Suppressor macrophage treated with lipopolysaccharide for 4 hours (primary cell): ENCODE measurements around the gene PLD5.
"Not testable (repeated sequence)": the region's sequence is repeated elsewhere in the genome, so short reads cannot be mapped to it uniquely, and the experiment has no call there.

ENCODE experiments used
- DNase-seq: peaks from one replicate; pipeline ENCODE4 v3.0.0-alpha.2; 2020

The PLD5 gene

DNA sequence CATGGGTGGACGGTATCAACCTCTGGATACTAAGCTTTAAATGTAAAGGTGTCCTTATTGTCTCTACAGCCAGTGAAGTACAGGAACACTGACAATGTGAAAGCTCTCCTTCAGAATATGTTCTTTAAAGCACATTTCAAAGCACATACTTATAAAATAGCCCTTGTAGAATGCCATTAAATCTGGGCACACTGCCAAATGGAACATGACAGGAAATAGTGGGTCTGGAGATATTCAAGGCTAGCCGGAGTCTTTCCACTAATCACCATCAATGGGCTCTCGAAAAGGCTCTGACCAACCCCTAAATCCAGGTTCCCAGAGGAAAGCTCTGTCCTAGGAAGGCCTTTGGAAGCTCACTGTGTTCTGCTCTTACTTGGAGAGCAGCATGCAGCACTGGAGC lies 46.6 kb downstream of the PLD5 start:
- DNase-seq, result no peak

DNA sequence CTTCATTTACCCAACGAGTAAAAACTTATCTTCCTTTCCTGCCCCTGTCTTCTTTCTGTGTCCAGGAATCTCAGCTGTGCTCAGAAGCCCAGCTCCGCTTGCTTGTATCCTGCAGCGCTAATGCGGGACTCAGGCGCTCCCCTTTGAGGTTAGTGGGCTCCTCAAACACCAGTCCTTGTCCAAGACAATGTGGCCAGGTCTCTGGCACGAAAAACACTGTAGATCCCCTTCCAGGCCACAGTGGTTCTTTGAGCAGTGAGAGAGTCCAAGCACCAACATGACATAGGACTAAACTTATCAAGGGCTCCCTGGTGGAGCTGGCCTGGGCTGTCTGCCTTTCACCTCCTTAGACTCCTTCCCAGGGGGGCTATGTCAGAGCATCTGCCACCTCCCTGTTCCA lies 53.7 kb downstream of the PLD5 start:
- DNase-seq, result no peak

DNA sequence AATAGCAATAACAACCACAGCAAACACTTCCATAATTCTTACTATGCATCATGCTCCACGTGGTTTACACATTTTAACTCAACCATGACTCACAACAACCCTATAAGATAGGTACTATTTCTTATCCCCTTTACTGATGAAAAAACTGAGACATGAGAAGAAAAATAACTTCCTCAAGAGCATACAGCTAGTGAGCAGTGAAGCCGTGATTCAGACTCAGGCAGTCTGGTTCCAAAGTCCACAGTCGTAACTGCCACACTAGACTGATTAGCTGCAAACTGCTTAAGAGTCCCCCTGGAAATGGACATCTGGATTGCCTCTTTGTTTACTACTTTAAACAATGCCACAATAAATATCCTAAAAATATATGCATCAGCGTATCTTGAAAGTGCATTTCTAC lies 55.7 kb downstream of the PLD5 start:
- DNase-seq, result no peak

DNA sequence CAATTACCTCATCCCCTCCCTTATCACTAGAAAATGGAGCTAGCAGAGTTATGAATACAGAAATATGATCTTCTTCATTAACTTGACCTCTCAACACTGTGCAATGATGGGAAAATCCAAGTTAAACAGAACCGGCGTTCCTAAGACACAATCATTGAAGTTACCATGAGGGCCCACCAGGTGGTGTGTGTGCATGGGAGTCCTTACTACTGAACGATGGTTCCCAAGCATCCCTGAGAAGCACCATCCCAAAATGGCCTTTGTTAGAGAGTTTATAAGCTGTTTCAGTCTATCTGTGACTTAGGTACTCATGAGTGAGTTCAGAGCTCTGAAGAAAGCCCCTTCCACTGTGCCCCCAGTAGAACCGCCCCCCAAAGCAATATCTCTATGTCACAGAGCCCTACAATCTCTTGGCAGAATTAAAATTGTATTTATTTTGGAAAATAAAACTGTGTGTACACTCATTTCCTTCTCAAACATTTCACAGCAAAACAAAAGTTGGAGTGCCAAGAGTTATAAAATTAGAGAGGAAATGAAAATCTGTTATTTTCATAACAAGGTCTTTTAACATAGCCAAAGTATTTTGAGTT lies 56.8 kb downstream of the PLD5 start:
- peak; percentile 2 for DNase-seq

DNA sequence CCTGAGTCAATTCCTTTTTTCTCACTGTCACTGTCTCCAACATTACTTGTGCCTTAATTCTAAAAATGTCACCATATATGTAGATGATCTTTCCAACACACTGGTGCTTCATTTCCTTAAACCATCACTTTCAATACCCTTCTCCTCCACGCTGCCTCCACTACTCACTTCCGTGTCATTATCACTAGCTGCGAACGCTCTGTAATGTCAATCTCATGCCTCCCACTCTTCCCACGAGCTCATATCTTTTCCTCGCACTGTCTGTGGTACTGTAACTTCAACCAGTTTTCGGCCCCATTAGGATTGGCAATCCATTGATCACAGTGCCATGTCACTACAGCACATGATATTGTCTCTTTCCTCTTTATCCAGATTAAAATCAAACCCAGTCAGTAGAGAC lies 61.6 kb downstream of the PLD5 start:
- DNase-seq, result no peak

DNA sequence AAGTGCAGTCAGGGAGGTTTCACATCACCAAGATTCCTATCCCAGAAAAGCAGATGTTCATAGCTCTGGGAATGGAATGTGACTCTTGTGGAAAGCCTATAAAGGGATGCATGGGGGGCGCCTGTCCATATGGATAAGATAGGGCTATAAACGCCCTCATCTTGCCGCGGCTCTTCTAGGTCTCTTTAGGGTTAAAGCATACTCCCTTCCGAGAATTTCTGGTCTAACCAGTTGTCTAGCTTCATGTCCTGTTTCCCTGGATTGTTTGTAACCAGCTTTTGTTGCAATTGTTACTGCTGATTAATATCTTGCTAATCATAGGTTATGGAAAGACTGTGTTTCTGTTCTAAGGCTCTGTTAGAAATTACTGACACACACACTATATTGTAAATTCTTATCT lies 64.8 kb downstream of the PLD5 start:
- not testable (repeated sequence) for DNase-seq

DNA sequence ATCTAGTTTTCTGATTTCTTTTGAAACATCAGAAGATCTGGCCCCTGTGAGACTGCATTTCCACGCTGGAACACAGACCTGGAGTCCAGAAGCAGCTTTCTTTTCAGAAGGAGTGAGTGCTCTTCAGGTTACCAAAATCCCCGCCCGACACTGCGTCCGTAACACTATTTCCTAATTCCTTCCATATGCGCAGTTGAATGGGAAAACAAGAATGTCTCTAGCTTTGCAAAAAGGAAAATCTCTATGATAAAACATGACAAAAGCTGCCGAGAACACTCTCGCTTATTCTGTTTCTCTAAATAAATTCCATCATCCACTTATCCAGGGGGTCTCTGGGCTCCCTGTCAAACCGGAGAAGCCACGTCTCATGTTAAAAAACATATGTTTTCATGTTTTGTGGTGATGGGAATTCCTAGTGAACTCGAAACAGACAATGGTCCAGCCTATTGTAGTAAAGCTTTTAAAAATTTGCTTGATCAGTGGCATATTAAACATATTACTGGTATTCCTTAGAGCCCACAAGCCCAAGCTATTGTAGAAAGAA lies 67.7 kb downstream of the PLD5 start:
- DNase-seq, result no peak

DNA sequence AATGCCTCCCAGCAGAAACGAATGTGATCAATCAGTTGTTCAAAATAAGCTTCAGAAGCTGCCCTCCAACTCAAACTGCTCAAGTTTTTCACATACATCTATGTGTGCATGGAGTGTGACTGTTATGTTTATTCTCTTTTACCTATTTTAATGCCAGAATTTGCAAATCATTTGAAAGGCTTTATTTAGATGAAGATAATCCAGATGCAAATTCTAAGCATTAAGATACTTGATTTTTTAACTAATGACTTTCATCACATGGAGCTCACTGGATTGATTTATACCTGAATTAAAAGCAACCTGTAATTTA lies 69.5 kb downstream of the PLD5 start:
- no peak for DNase-seq

DNA sequence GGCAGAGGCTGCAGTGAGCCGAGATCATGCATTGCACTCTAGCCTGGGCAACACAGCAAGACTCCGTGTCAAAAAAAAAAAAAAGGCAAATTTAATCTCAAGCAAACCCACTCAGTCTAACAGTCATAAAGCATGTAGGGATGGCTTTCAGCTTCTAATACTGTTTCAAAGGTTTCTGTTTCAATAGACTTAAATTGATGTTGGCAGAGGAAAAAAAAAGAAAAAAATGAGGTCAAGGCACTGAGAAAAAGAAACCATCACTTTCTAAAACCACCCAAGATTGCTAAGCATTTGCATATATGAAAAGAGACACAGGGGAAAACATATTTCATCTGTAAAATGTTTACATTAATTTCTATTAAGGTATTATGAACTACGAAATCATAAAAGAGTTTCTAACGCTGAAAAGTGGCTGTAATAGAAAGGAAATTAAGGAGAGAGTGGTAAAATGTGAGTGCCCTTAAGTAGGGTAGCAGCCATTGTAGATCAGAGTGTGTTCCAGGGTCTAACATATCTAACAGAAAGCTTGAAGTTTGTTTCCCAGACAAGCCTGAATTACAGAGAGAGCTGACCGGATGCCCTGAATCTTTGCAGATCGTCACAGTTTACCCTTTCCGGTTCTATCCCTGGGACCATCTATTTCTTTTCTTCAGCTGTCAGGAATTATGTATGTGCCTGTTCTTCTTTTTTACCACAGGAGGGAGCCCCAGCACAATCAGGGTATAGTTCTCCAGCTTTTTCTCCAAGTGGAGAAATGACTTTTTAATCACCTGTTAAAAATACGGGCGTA lies 70.0 kb downstream of the PLD5 start:
- peak; percentile 3 for DNase-seq

DNA sequence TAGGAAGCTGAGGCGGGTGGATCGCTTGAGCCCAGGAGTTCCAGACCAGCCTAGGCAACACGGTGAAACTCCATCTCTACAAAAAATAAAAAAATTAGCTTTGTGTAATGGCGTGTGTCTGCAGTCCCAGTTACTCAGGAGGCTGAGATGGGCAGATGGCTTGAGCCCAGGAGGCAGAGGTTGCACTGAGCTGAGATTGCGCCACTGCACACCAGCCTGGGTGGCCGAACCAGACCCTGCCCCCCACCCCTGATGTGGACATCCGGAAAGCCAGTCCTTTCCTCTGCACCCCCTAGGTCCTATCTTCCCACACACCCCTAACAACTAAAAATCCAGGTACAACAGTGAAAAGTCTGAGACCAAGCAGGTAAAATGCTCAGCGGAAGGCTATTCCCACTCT lies 71.9 kb downstream of the PLD5 start:
- DNase-seq, result no peak

DNA sequence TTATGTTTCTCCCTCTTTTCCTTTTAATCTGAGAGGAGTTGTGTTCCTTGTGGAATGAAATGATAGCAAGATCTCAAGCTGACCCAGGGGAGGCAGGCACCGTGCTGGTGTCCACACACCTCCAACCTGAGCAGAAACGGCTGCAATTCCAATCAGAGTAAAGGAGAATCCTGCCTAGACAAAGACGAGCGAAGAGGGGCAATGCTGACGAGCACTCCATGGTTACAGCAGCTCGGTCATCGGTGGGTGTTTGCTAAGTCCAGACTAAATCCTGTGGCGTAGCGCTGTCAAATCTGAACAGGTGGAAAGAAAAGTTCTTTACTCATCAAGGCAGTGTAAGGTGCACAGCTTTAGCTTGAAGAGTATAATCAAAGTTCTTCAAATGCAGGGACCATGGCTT lies 74.8 kb downstream of the PLD5 start:
- DNase-seq, result no peak

DNA sequence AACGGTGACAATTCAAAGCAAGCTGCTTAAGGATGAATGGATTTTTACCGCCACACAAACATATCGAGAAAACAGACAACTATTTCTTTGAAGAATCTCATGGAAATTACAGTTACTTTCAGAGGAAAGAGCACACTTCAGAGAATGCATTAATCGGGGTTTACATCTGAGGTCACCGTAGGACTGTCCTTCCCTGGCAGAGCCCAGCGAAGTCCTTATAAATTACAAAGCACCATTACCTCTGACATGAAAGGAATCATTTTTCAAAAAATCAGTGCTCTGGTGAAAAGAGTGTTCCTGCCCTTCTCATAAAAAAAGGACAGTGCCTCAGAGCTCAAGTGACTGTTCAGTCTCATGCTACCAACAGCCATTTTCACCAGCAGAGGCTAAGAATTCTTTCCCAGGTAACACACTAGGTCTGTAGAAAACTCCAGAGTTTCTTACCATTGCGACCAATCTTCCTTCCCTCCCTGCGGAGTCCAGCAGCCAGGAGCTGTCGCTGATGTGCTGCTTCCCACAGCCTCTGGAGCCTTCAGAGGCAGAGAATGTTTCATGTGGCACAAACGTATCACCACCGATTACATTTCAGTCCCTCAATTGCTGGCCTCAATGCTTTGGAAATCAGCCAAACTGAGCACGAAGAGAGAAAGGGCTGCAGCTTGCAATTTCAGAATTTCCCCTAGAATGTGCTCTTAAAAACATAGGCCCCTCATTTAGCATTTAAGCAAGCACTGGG lies 75.4 kb downstream of the PLD5 start:
- DNase-seq, result no peak

DNA sequence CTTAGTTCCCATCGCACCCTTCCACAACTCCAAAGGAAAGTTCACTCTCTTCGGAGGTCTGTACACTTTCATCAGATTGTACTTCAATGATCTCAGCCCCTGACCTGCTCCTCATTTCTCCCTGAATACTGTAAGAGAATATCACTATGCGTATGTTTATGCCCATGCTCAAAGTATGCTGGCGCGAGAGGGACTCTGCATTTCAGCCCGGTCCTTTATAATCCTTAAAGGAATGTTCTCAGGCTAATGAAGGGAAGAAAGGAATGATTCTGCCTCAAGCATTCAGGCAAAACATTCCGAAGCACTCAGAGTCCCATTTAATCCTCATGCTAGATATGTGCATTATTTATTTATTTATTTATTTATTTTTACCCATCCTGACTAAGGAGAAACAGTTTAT lies 76.8 kb downstream of the PLD5 start:
- no peak for DNase-seq

DNA sequence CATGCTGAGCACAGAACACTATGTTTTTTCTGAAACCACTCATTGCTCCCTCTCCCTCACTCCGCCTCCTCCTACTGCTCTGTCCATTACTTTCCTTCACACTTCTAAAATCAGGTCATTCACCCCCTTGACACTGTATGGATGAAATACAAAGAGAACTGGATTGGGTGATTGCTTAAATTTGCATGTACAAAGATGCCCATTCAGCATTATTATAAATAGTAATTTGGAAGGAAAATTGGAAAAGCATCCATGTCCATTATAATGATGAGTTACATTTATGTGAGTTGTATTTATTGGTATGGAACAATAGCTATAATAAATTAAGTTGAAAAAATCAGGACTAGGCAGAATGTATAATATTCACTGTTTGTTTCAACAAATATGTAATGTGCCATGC lies 83.7 kb downstream of the PLD5 start:
- no peak for DNase-seq

DNA sequence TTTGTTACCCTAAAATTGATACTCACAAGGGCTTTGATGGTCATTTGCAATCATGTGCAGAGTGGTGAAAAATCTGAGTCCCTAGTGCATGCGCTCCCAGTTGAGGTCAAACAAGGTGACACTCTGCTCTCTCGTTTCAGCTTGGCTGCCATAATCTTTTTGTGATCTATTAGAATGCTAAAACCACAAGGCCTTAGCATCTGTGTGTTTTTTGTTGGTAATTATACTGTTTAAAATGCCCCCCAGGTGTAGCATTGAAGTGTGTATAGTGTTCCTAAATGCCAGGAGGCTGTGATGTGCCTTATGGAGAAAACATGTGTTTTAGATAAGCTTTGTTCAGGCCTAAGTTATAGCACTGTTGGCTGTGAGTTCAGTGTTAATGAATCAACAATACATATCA lies 89.3 kb downstream of the PLD5 start:
- no peak for DNase-seq

DNA sequence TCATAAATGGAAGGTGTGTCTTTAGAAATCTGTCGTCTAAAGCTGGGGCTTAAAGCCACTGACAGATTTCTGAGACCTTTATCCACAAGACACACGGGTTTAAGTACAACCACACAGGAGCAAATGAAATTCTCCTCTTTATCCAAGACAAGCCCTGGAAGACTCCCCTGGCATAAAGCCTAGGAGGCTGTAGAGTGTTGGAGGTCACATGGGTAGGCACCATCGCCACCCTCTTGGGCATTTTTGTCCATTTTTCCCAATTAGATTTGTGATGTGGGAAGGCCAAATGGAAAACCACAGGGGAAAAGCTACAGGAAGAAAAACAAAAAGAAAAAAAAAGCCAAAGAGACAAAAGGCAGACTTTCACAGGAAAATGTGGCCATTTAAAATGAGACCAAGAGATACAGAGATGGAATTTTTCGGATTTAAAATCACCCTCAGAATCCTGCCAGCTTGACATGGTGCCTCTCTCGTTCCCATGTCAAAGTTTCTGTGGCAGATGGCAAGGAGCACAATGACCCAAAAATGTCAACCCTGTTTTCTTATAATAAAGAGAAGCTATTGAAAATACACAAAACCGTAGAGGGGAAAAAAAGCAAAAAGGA lies 91.9 kb downstream of the PLD5 start:
- no peak for DNase-seq

DNA sequence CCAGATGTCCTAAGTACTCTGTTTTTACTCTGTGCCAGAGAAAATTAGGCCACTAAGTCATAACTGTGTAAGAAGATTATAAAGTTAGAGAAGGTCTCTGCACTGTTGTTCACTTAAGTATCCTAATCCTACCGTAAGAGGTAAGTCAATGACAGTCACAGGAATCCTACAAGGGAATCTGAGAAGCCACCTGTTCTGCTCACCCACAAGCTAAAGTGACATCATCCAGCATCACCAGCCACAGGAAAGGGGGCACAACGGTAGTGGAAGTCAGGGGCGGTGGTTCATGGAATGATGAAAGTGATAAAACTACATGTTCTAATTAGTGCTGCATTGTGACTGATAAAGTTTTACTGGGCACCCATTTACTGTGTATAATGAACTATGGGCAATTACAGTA lies 92.7 kb downstream of the PLD5 start:
- no peak for DNase-seq

DNA sequence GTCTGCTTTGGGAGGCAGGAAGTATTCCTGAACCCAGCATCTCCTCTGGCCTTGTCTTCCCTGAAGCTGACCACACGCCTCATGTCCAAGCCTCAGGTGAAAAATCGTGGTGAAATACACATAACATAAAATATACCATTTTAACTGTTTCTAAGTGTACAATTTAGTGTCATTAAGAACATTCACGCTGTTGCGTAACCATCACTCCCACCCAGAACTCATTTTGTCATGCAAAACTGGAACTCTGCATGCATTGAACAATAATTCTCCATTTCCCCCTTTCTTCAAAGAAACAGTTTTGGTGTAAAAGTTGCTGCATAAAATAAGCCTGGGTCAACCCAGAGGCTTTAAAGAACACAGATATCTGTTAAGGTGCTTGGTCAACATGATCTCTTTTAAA lies 93.5 kb downstream of the PLD5 start:
- no peak for DNase-seq

DNA sequence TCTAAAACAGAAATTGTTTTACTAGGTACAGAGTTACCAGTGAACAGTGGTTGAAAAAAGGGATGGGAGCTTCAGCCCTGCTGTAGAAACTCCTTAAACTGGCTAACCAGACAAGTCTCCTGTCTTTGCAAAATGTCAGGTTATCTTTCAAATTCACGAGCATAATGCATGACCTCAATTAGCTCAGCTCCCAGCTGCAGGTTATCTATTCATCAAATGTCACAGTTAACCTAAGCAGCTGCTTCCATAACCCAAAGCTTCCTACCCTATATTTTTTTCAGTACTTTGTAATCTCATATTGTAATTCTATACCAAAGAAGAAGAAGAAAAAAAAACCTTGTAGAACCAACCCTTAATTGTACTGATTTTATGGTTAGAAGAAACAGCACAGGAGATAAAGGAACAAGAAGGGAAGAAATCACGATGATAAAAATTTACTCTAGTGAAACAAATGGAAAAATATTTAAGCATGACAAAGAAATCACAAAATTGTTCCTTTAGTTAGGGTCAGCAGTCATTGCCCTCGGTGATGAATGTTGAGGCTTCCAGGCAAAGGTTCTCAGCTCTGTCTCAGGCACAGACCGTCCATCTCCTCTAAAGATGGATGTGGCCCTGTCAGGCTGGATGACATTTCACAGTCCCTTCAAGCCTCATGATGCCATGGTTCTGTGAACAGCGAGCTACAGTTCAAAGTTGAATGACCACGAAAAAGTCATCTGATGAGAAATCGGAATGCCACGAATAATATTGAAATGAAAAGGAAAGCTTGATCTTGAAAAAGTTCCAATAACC lies 95.9 kb downstream of the PLD5 start:
- DNase-seq, result no peak

DNA sequence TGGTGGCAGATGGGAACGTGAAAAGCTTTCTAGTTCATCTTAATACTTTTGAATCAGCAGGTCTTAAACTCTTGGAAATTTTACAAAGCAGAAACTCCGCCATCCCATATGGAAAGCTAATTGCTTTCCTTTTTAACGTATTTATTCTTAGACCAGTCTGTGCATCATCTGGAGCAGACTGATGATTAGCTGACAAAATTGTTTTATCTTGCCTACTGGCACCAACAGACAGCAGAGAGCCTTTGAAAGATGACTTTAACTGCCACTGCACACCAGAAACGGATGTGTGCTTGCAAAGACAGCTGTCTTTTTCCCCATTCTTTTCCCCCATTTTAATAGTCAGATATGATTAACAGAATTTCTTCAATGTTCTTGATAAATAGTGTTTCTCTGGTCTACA lies 97.0 kb downstream of the PLD5 start:
- DNase-seq, result no peak

DNA sequence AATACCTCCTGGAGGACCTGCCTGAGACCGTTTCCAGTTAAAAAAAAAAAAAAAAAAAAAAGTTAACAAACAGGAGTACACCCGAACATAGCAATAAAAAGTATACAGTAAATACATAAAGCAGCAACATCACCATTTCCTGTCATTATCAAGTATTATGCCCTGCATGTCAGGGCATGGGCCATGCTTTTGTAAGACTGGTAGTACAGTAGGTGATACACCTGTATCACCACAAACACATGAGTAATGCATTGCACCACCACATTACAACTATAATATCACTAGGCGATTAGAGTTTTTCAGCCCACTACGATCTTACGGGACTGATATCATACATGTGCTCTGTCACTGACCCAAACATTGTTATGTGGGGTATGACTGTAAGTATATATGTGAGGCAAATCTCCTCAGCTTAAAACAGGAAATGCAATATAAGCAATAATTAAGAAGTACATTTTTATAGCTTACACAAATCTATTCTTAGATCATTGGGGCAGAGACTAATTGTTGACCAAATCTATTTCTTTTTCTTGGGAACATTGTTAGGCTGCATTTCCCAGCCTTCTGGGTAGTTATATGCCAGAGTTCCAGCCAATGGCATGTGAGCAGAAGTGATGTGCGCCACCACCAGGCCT lies 98.1 kb downstream of the PLD5 start:
- DNase-seq, result no peak

DNA sequence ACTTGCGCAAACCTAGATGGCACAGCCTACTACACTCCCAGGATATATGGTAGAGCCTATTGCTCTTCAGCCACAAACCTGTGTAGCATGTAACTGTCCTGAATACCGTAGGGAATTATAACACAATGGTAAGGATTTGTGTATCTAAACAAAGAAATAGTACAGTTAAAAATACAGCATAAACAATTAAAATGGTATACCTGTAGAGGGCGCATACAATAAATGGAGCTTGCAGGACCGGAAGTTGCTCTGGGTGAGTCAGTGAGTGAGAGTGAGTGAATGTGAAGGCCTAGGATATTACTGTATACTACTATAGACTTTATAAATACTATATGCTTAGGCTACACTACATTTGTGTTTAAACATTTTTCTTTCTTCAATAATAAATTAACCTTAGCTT lies 99.3 kb downstream of the PLD5 start:
- DNase-seq, result no peak
